ENCODE results near the gene MGAT4A.

MGAT4A gene

DNA sequence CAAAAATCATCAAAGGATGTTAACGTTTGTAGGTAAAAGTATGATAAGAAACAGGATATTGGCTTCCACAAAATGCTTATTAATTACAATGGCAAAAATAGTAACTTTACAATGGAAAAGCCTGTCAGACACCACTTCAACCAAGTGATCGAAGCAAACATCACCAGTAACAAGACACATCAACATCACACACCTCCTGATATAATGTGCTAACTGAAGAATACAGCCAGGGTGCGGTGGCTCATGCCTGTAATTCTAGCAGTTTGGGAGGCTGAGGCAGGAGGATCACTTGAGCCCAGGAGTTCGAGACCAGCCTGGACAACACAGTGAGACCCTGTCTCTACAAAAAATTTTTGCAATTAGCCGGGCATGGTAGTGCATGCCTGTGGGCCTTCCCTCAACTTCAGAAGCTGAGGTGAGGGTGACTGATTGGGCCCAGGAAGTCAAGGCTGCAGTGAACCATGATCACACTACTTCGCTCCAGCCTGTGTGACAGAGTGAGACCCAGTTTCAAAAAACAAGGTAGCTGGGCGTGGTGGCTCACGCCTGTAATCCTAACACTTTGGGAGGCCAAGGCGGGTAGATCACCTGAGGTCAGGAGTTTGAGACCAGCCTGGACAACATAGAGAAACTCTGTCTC, 15.0 kb downstream of the MGAT4A start:
- no peaks in the 10 kb centered on the region for H3K4me1 ChIP-seq (ENCODE audit: insufficient read depth, low read length)
- H3K36me3 ChIP-seq (ENCODE audit: insufficient read depth, low read length) = no peaks in the 10 kb centered on the region
- H2AFZ ChIP-seq (ENCODE audit: low read depth, low read length) = no peak overlapping the region
- no peak overlapping the region for H3K4me3 ChIP-seq (ENCODE audit: low read length)
- peaks cover 7% of the 10 kb centered on the region for H3K9me3 ChIP-seq (ENCODE audit: low read length)
- no peaks in the 10 kb centered on the region for H3K27me3 ChIP-seq (ENCODE audit: insufficient read depth, low read length)

- no peak overlapping the region for H2AFZ ChIP-seq (ENCODE audit: low read depth, low read length)
- no peaks in the 10 kb centered on the region for H3K4me1 ChIP-seq (ENCODE audit: insufficient read depth, low read length)
- peaks cover 2% of the 10 kb centered on the region for H3K27me3 ChIP-seq (ENCODE audit: insufficient read depth, low read length)
- peaks cover under 1% of the 10 kb centered on the region for H3K9me3 ChIP-seq (ENCODE audit: low read length)
- H3K4me3 ChIP-seq (ENCODE audit: low read length) = no peak overlapping the region
- no peaks in the 10 kb centered on the region for H3K36me3 ChIP-seq (ENCODE audit: insufficient read depth, low read length)
Observed at GRCh38 chr2:98713332-98714015, 17.5 kb downstream of the MGAT4A start.

DNA sequence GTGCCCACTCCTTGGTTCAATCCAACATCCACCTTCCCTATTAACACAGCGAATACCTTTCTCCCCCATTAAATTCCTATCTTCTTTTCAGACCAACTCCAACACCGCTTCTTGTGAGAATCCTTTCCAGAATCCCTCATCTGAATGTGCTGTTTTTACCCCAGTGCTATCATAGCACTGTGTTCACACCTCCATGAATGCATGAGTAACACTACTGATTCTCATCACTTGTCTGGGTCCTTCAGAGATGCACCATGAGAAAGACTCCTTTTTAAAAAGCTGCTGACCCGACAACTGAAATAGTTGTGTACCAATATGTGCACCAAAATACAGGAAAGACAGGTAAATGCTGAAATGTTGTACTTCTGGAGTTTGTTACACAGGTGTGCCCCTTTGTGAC, 18.8 kb downstream of the MGAT4A start:
- Histone ChIP-seq H3K27me3 (ENCODE audit: insufficient read depth, low read length) (peaks cover 2% of the 10 kb centered on the region), H3K9me3 (ENCODE audit: low read length) (no peaks in the 10 kb centered on the region), H3K36me3 (ENCODE audit: insufficient read depth, low read length) (no peaks in the 10 kb centered on the region), H2AFZ (ENCODE audit: low read depth, low read length) (no peak overlapping the region), H3K4me3 (ENCODE audit: low read length) (no peak overlapping the region), H3K4me1 (ENCODE audit: insufficient read depth, low read length) (no peaks in the 10 kb centered on the region)

GRCh38 chr2:98711506-98711905, 19.4 kb downstream of the MGAT4A start:
- H3K4me1 ChIP-seq (ENCODE audit: insufficient read depth, low read length) = no peaks in the 10 kb centered on the region
- H3K4me3 ChIP-seq (ENCODE audit: low read length) = no peak overlapping the region
- no peaks in the 10 kb centered on the region for H3K36me3 ChIP-seq (ENCODE audit: insufficient read depth, low read length)
- H3K9me3 ChIP-seq (ENCODE audit: low read length) = no peaks in the 10 kb centered on the region
- H2AFZ ChIP-seq (ENCODE audit: low read depth, low read length) = no peak overlapping the region
- peaks cover 2% of the 10 kb centered on the region for H3K27me3 ChIP-seq (ENCODE audit: insufficient read depth, low read length)

- Histone ChIP-seq H3K4me3 (ENCODE audit: low read length) (no peak overlapping the region), H3K9me3 (ENCODE audit: low read length) (no peaks in the 10 kb centered on the region), H3K36me3 (ENCODE audit: insufficient read depth, low read length) (no peaks in the 10 kb centered on the region), H2AFZ (ENCODE audit: low read depth, low read length) (no peak overlapping the region), H3K27me3 (ENCODE audit: insufficient read depth, low read length) (peaks cover 2% of the 10 kb centered on the region), H3K4me1 (ENCODE audit: insufficient read depth, low read length) (no peaks in the 10 kb centered on the region)
Observed at GRCh38 chr2:98710734-98711133, 20.2 kb downstream of the MGAT4A start.

DNA sequence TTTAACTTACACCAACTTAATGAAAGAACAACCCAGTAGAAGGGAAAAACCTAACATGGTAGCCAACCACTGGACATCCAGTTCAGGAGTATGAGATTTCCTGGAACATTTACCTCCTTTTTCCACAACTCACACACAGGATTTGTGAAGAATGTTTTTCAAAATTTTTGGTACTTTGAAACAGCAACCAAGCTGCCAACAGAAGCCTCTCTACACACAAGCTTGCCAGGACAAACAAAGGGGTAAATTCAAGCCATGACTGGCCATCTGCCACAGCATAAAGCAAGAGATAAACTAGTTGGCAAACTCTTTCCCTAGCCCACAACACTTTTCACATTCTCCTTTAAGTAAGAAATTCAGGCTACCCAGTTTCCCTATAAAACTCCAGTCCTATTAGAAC, 21.4 kb downstream of the MGAT4A start:
- Histone ChIP-seq H2AFZ (ENCODE audit: low read depth, low read length) (no peak overlapping the region), H3K4me1 (ENCODE audit: insufficient read depth, low read length) (no peaks in the 10 kb centered on the region), H3K36me3 (ENCODE audit: insufficient read depth, low read length) (no peaks in the 10 kb centered on the region), H3K4me3 (ENCODE audit: low read length) (no peak overlapping the region), H3K27me3 (ENCODE audit: insufficient read depth, low read length) (peaks cover 2% of the 10 kb centered on the region), H3K9me3 (ENCODE audit: low read length) (no peaks in the 10 kb centered on the region)

DNA sequence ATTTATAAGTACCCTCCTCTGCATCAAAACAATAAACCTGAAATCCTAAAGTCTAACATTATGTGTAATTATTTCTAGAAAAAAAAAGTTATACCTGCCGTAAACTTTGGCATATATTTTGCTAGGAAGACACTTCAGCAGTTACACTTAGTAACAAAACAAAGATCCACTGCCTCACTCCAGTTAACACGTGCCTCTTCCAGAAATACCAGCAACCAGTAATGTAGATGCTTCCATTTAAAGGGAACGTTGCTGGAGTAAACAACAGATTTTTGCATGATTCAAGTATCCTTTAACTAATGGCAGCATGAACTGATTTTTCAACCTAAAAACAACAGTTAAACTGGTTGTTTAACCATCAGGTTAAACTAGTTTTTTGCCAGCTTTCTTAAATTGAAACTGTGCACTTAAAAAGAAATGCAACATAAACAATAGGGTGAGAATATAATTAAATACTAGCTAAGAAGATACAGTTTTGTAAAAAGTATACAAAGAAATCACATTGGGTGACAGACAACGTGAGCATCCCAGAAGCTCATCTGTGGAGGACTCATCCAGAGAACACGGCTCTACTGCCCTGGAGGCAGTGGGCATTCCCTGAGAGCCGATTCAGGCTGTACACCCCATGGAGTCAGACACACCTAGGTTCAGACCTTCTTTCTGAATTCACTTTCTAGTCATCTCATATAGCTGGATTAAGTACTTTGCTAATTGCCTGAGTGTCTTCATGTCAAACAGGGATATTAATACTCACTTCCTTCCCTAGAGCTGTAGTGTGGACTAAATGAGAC, 22.3 kb downstream of the MGAT4A start:
- no peak overlapping the region for H3K4me3 ChIP-seq (ENCODE audit: low read length)
- no peaks in the 10 kb centered on the region for H3K9me3 ChIP-seq (ENCODE audit: low read length)
- H2AFZ ChIP-seq (ENCODE audit: low read depth, low read length) = no peak overlapping the region
- H3K4me1 ChIP-seq (ENCODE audit: insufficient read depth, low read length) = no peaks in the 10 kb centered on the region
- no peaks in the 10 kb centered on the region for H3K36me3 ChIP-seq (ENCODE audit: insufficient read depth, low read length)
- peaks cover 2% of the 10 kb centered on the region for H3K27me3 ChIP-seq (ENCODE audit: insufficient read depth, low read length)

DNA sequence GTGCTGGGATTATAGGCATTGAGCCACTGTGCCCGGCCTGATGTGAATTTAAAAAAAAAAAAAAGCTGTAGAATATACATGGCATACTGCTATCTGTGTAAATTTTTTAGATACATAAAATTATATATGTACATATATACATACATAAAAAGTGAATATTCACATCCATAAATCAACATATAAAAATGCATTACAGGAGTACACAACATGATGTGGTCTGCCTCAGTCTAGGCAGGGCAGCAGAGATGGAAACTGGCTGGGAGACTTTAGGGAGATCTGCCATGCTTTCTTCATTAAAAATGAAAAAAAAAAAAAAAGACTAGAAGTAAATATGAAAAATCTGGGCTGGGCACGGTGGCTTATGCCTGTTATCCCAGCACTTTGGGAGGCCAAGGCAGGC, 24.3 kb downstream of the MGAT4A start:
- H3K4me1 ChIP-seq (ENCODE audit: insufficient read depth, low read length) = no peaks in the 10 kb centered on the region
- no peaks in the 10 kb centered on the region for H3K36me3 ChIP-seq (ENCODE audit: insufficient read depth, low read length)
- no peaks in the 10 kb centered on the region for H3K9me3 ChIP-seq (ENCODE audit: low read length)
- H3K4me3 ChIP-seq (ENCODE audit: low read length) = no peak overlapping the region
- H3K27me3 ChIP-seq (ENCODE audit: insufficient read depth, low read length) = peaks cover 2% of the 10 kb centered on the region
- no peak overlapping the region for H2AFZ ChIP-seq (ENCODE audit: low read depth, low read length)

DNA sequence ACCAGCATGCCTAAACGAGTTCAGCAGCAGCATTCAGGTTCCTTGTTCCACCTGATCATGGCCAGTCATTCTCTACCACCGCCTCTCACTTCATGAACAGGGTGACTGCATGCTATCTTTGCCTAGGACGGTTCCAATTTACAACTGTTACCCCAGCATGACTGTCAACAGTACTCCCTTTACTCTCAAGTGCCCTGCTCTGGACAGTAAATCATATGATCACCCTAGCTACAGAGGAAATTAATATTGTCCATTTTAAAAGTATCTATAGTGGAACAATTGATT, 25.7 kb downstream of the MGAT4A start:
- Histone ChIP-seq H3K27me3 (ENCODE audit: insufficient read depth, low read length) (peaks cover 2% of the 10 kb centered on the region), H3K36me3 (ENCODE audit: insufficient read depth, low read length) (no peaks in the 10 kb centered on the region), H3K4me1 (ENCODE audit: insufficient read depth, low read length) (no peaks in the 10 kb centered on the region), H3K9me3 (ENCODE audit: low read length) (no peaks in the 10 kb centered on the region), H2AFZ (ENCODE audit: low read depth, low read length) (no peak overlapping the region), H3K4me3 (ENCODE audit: low read length) (no peak overlapping the region)

DNA sequence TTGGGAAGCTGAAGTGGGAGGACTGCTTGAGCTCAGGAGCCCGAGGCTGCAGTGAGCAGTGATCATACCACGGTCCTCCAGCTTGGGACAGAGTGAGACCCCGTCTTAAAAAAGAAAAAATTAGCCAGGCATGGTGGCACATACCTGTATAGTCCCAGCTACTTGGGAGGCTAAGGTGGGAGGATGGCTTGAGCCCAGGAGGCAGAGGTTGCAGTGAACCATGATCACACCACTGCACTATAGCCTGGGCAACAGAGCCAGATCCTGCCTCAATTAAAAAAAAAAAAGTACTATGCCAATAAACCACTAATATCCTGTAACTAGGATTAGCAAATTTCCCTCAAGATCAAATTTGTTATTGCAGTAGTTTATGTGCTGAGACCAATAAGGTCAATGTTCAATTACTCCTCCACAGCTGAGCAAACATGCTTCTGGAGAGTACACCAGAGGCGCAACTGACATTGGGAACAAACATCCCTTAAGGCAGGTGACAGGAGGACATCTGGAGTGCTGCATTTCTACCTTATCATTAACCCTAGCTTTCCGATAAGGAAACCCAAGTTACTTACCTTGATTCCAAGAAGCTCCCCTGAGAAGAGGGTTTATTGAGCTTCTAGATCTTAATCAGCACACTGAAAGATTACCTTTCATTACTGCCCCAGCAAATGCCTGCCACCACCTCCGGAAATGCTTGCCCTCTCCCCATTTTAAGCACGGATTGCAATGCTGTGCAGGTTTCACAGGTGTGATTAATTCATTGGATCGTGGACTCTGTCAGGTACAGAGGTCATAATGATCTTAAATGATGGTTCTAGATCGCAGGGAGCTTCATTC, 26.2 kb downstream of the MGAT4A start:
- Histone ChIP-seq H3K4me1 (ENCODE audit: insufficient read depth, low read length) (no peaks in the 10 kb centered on the region), H3K27me3 (ENCODE audit: insufficient read depth, low read length) (no peaks in the 10 kb centered on the region), H2AFZ (ENCODE audit: low read depth, low read length) (no peak overlapping the region), H3K36me3 (ENCODE audit: insufficient read depth, low read length) (no peaks in the 10 kb centered on the region), H3K9me3 (ENCODE audit: low read length) (no peaks in the 10 kb centered on the region), H3K4me3 (ENCODE audit: low read length) (no peak overlapping the region)

- H3K4me3 ChIP-seq (ENCODE audit: low read length) = no peak overlapping the region
- H3K27me3 ChIP-seq (ENCODE audit: insufficient read depth, low read length) = no peaks in the 10 kb centered on the region
- H2AFZ ChIP-seq (ENCODE audit: low read depth, low read length) = no peak overlapping the region
- H3K9me3 ChIP-seq (ENCODE audit: low read length) = no peaks in the 10 kb centered on the region
- no peaks in the 10 kb centered on the region for H3K36me3 ChIP-seq (ENCODE audit: insufficient read depth, low read length)
- no peaks in the 10 kb centered on the region for H3K4me1 ChIP-seq (ENCODE audit: insufficient read depth, low read length)
Observed at GRCh38 chr2:98703738-98704137, 27.2 kb downstream of the MGAT4A start.

DNA sequence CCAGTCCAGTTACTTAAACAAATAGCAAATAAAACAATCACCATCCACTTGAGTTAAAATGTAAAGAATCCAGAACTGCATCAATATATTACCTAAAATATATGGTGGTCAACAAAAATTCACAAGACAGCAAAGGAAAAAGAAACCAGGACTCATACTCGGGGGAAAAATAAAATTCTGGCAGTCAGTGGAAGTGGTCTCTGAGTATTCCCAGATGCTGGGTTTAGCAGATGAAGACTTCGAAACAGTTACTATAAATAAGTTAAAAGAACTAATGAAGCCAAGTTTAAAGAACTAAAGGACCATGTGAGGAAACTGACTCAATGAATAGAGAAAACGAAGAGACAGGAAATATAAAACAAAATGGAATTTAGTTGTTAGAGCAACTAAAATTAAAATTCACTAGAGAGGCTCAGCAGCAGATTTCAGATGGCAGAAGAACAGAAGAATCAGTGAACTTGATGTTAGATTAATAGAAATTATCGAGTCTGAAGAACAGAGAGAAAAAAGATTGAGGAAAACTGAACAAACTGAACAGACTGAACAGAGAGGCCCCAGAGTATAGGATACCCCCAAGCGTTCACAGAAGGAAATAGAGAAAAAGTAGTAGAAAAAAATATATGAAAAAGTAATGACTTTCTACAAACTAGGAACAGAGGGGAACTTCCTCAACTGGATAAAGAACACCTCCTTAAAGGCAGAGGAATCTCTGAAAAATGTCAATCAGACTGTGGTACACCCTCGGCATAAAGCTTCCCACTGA, 27.9 kb downstream of the MGAT4A start:
- Histone ChIP-seq H3K4me3 (ENCODE audit: low read length) (no peak overlapping the region), H3K36me3 (ENCODE audit: insufficient read depth, low read length) (no peaks in the 10 kb centered on the region)

More for the DNA sequence above, 27.9 kb downstream of the MGAT4A start:
- no peaks in the 10 kb centered on the region for H3K4me1 ChIP-seq (ENCODE audit: insufficient read depth, low read length)
- no peaks in the 10 kb centered on the region for H3K27me3 ChIP-seq (ENCODE audit: insufficient read depth, low read length)
- H3K9me3 ChIP-seq (ENCODE audit: low read length) = no peaks in the 10 kb centered on the region
- no peak overlapping the region for H2AFZ ChIP-seq (ENCODE audit: low read depth, low read length)

Data from neuron (in vitro differentiated cells).